ENCODE results near the gene RNF150.

Gene RNF150

DNA sequence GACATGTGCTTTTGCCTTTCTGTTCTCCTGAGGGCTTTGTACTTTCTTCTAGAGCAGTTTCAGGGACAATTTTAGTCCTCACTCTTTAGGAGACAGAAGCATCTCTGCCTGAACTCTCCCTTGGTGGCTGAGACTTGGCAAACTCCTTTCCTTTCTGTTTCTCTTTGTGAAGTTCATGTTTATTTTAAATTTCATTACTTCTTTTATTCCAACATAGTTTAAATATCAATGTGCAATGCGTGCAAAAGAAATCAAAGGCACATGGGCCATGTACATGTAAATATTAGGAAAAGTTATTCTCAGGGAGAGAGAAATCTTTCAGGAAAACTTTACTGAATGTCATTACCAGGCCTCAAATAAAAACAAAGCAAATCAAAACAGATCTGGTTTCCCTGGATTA lies 177.6 kb downstream of the RNF150 start:
- ATAC-seq: no peak
- TF ChIP-seq GLIS3 (CRISPR knock-in tag; IDR thresholded peaks at IDR 0.05) (no peak), ZC3H10 (CRISPR knock-in tag; IDR thresholded peaks at IDR 0.05) (no peak), BACH2 (CRISPR knock-in tag; IDR thresholded peaks at IDR 0.05; ENCODE audit: borderline replicate concordance) (no peak), PPARA (CRISPR knock-in tag; IDR thresholded peaks at IDR 0.05; ENCODE audit: borderline replicate concordance) (no peak), RARB (CRISPR knock-in tag; IDR thresholded peaks at IDR 0.05) (no peak), SNAI2 (CRISPR knock-in tag; IDR thresholded peaks at IDR 0.05) (no peak), ZFP3 (CRISPR knock-in tag; IDR thresholded peaks at IDR 0.05) (no peak), OSR1 (CRISPR knock-in tag; IDR thresholded peaks at IDR 0.05) (no peak), ISL1 (CRISPR knock-in tag; IDR thresholded peaks at IDR 0.05) (no peak), CSDC2 (CRISPR knock-in tag; IDR thresholded peaks at IDR 0.05) (no peak)
- TF ChIP-seq, protein P1, sequence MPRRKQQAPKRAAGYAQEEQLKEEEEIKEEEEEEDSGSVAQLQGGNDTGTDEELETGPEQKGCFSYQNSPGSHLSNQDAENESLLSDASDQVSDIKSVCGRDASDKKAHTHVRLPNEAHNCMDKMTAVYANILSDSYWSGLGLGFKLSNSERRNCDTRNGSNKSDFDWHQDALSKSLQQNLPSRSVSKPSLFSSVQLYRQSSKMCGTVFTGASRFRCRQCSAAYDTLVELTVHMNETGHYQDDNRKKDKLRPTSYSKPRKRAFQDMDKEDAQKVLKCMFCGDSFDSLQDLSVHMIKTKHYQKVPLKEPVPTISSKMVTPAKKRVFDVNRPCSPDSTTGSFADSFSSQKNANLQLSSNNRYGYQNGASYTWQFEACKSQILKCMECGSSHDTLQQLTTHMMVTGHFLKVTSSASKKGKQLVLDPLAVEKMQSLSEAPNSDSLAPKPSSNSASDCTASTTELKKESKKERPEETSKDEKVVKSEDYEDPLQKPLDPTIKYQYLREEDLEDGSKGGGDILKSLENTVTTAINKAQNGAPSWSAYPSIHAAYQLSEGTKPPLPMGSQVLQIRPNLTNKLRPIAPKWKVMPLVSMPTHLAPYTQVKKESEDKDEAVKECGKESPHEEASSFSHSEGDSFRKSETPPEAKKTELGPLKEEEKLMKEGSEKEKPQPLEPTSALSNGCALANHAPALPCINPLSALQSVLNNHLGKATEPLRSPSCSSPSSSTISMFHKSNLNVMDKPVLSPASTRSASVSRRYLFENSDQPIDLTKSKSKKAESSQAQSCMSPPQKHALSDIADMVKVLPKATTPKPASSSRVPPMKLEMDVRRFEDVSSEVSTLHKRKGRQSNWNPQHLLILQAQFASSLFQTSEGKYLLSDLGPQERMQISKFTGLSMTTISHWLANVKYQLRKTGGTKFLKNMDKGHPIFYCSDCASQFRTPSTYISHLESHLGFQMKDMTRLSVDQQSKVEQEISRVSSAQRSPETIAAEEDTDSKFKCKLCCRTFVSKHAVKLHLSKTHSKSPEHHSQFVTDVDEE (CRISPR knock-in tag; IDR thresholded peaks at IDR 0.05): no peak
- TF ChIP-seq, protein P2, sequence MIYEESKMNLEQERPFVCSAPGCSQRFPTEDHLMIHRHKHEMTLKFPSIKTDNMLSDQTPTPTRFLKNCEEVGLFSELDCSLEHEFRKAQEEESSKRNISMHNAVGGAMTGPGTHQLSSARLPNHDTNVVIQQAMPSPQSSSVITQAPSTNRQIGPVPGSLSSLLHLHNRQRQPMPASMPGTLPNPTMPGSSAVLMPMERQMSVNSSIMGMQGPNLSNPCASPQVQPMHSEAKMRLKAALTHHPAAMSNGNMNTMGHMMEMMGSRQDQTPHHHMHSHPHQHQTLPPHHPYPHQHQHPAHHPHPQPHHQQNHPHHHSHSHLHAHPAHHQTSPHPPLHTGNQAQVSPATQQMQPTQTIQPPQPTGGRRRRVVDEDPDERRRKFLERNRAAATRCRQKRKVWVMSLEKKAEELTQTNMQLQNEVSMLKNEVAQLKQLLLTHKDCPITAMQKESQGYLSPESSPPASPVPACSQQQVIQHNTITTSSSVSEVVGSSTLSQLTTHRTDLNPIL (CRISPR knock-in tag; IDR thresholded peaks at IDR 0.05; ENCODE audit: low read depth): no peak
- TF ChIP-seq, protein P3, sequence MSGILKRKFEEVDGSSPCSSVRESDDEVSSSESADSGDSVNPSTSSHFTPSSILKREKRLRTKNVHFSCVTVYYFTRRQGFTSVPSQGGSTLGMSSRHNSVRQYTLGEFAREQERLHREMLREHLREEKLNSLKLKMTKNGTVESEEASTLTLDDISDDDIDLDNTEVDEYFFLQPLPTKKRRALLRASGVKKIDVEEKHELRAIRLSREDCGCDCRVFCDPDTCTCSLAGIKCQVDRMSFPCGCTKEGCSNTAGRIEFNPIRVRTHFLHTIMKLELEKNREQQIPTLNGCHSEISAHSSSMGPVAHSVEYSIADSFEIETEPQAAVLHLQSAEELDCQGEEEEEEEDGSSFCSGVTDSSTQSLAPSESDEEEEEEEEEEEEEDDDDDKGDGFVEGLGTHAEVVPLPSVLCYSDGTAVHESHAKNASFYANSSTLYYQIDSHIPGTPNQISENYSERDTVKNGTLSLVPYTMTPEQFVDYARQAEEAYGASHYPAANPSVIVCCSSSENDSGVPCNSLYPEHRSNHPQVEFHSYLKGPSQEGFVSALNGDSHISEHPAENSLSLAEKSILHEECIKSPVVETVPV (CRISPR knock-in tag; IDR thresholded peaks at IDR 0.05): no peak

DNA sequence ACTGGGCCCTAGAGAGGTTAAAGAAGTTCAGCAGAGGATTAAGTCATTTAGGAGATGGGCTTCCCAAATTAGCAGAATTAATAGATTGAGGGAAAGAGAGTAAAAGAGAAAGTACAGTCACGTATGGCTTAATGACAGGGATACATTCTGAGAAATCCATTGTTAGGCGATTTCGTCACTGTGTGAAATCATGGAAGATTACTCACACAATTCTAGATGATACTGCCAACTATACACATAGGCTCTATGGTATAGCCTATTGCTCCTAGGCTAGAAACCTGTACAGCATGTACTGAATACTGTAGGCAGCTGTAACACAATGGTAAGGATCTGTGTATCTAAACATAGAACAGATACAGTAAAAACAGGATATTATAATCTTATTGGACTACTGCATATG lies 180.6 kb downstream of the RNF150 start:
- TF ChIP-seq, protein P3 (CRISPR knock-in tag; IDR thresholded peaks at IDR 0.05): no peak
- no peak for TF ChIP-seq ZFP30 (CRISPR knock-in tag; IDR thresholded peaks at IDR 0.05)
- no peak for TF ChIP-seq TOX (CRISPR knock-in tag; IDR thresholded peaks at IDR 0.05; ENCODE audit: borderline replicate concordance)
- no peak for TF ChIP-seq GLIS3 (CRISPR knock-in tag; IDR thresholded peaks at IDR 0.05)
- TF ChIP-seq RARB (CRISPR knock-in tag; IDR thresholded peaks at IDR 0.05): no peak
- no peak for TF ChIP-seq ESRRG (CRISPR knock-in tag; IDR thresholded peaks at IDR 0.05)
- TF ChIP-seq ZC3H10 (CRISPR knock-in tag; IDR thresholded peaks at IDR 0.05): no peak
- no peak for TF ChIP-seq PPARA (CRISPR knock-in tag; IDR thresholded peaks at IDR 0.05; ENCODE audit: borderline replicate concordance)
- TF ChIP-seq CSDC2 (CRISPR knock-in tag; IDR thresholded peaks at IDR 0.05): no peak
- TF ChIP-seq, protein P2 (CRISPR knock-in tag; IDR thresholded peaks at IDR 0.05; ENCODE audit: low read depth): no peak
- TF ChIP-seq, protein P1 (CRISPR knock-in tag; IDR thresholded peaks at IDR 0.05): no peak
- TF ChIP-seq ZNF8 (CRISPR knock-in tag; IDR thresholded peaks at IDR 0.05): no peak
- no peak for TF ChIP-seq SNAI2 (CRISPR knock-in tag; IDR thresholded peaks at IDR 0.05)
- TF ChIP-seq, protein P4, sequence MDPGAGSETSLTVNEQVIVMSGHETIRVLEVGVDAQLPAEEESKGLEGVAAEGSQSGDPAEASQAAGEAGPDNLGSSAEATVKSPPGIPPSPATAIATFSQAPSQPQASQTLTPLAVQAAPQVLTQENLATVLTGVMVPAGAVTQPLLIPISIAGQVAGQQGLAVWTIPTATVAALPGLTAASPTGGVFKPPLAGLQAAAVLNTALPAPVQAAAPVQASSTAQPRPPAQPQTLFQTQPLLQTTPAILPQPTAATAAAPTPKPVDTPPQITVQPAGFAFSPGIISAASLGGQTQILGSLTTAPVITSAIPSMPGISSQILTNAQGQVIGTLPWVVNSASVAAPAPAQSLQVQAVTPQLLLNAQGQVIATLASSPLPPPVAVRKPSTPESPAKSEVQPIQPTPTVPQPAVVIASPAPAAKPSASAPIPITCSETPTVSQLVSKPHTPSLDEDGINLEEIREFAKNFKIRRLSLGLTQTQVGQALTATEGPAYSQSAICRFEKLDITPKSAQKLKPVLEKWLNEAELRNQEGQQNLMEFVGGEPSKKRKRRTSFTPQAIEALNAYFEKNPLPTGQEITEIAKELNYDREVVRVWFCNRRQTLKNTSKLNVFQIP (CRISPR knock-in tag; IDR thresholded peaks at IDR 0.05; ENCODE audit: borderline replicate concordance, low read depth): no peak
- no peak for TF ChIP-seq ZFP3 (CRISPR knock-in tag; IDR thresholded peaks at IDR 0.05)
- no peak for TF ChIP-seq ARNTL (CRISPR knock-in tag; IDR thresholded peaks at IDR 0.05; ENCODE audit: borderline replicate concordance, low read depth)
- no peak for TF ChIP-seq BACH2 (CRISPR knock-in tag; IDR thresholded peaks at IDR 0.05; ENCODE audit: borderline replicate concordance)
- ATAC-seq: no peak

Measured in SK-N-SH treated with all-trans-retinoic acid at 6 μM for 48 hours (cell line).